ENCODE data around the gene LCN15.
"Not testable (repeated sequence)": the region's sequence is repeated elsewhere in the genome, so short reads cannot be mapped to it uniquely, and the experiment has no call there.

Gene LCN15

GRCh38 chr9:136794281-136794999 is 30.1 kb upstream of the LCN15 start:
- DNase-seq (ENCODE audit: low read depth in 2 of 2, low spot score in 1 of 2), result no peak

- no peak for DNase-seq (ENCODE audit: low read depth in 2 of 2, low spot score in 1 of 2)
Measured at GRCh38 chr9:136793086-136793946, 29.0 kb upstream of the LCN15 start.

- no peak for DNase-seq (ENCODE audit: low read depth in 2 of 2, low spot score in 1 of 2)
Measured at GRCh38 chr9:136792321-136793085, 28.2 kb upstream of the LCN15 start.

GRCh38 chr9:136791516-136792276 is 27.4 kb upstream of the LCN15 start:
- peak; percentile 29 to 38 for DNase-seq (ENCODE audit: low read depth in 2 of 2, low spot score in 1 of 2)

GRCh38 chr9:136790640-136791515 is 26.6 kb upstream of the LCN15 start, which contains the start of gene TMEM141:
Gene TMEM141, plus strand, starts transcription at chr9:136791344. Its CDS starts 27 bp downstream, at chr9:136791371.
- peak; percentile 97 to 99 for DNase-seq (ENCODE audit: low read depth in 2 of 2, low spot score in 1 of 2)

GRCh38 chr9:136789523-136789937 is 25.2 kb upstream of the LCN15 start:
- DNase-seq (ENCODE audit: low read depth in 2 of 2, low spot score in 1 of 2), result no peak

GRCh38 chr9:136788644-136789522 is 24.6 kb upstream of the LCN15 start:
- not testable (repeated sequence) for DNase-seq (ENCODE audit: low read depth in 2 of 2, low spot score in 1 of 2)

- peak; percentile 35 to 51 for DNase-seq (ENCODE audit: low read depth in 2 of 2, low spot score in 1 of 2)
Measured at GRCh38 chr9:136787690-136788400, 23.5 kb upstream of the LCN15 start.

GRCh38 chr9:136786983-136787382 is 22.7 kb upstream of the LCN15 start:
- not testable (repeated sequence) for DNase-seq (ENCODE audit: low read depth in 2 of 2, low spot score in 1 of 2)

- no peak for DNase-seq (ENCODE audit: low read depth in 2 of 2, low spot score in 1 of 2)
Measured at GRCh38 chr9:136786451-136786850, 22.1 kb upstream of the LCN15 start.

GRCh38 chr9:136785565-136786355 is 21.4 kb upstream of the LCN15 start:
- not testable (repeated sequence) for DNase-seq (ENCODE audit: low read depth in 2 of 2, low spot score in 1 of 2)

GRCh38 chr9:136784997-136785361 is 20.7 kb upstream of the LCN15 start:
- DNase-seq (ENCODE audit: low read depth in 2 of 2, low spot score in 1 of 2), result no peak

GRCh38 chr9:136784249-136784996 is 20.1 kb upstream of the LCN15 start:
- no peak for DNase-seq (ENCODE audit: low read depth in 2 of 2, low spot score in 1 of 2)

GRCh38 chr9:136782452-136782851 is 18.1 kb upstream of the LCN15 start:
- DNase-seq (ENCODE audit: low read depth in 2 of 2, low spot score in 1 of 2), result no peak

GRCh38 chr9:136779808-136780207 is 15.5 kb upstream of the LCN15 start:
- DNase-seq (ENCODE audit: low read depth in 2 of 2, low spot score in 1 of 2), result no peak

GRCh38 chr9:136777359-136777758 is 13.0 kb upstream of the LCN15 start:
- DNase-seq (ENCODE audit: low read depth in 2 of 2, low spot score in 1 of 2), result no peak

- DNase-seq (ENCODE audit: low read depth in 2 of 2, low spot score in 1 of 2), result no peak
Measured at GRCh38 chr9:136776947-136777346, 12.6 kb upstream of the LCN15 start.
